DND-41 (cell line): ENCODE data around the gene ACTR2.

Source experiments
- EZH2 ChIP-seq: IDR thresholded peaks from 3 replicates; pipeline ENCODE4 v1.6.1; 2012; ENCODE audit warnings: borderline replicate concordance, low read depth, mild to moderate bottlenecking, moderate library complexity, low read length, inconsistent platforms; ENCODE audit not compliant: severe bottlenecking
- TF ChIP-seq, protein P1 (sequence below): IDR thresholded peaks from 2 replicates; pipeline ENCODE4 v1.5.1; 2012; ENCODE audit warnings: borderline replicate concordance, low read length, moderate library complexity, mild to moderate bottlenecking; ENCODE audit not compliant: poor library complexity, severe bottlenecking; ENCODE audit errors: extremely low read depth

DNA sequence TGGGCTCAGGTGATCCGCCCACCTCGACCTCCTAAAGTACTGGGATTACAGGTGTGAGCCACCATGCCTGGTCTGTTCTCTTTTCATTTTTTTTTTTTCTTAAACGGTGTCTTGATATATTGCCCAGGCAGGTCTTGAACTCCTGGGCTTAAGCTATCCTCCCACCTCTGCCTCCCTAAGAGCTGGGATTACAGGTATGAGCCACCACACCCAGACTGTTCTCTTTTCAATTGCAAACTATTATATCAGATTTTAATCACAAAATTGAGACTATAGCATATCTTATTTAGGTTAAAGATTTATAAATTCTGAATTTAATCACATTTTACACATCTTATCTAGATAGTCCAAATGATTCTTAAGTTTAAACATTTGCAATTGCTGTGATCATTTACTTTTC, 15.5 kb upstream of the ACTR2 start:
- TF ChIP-seq, protein P1, sequence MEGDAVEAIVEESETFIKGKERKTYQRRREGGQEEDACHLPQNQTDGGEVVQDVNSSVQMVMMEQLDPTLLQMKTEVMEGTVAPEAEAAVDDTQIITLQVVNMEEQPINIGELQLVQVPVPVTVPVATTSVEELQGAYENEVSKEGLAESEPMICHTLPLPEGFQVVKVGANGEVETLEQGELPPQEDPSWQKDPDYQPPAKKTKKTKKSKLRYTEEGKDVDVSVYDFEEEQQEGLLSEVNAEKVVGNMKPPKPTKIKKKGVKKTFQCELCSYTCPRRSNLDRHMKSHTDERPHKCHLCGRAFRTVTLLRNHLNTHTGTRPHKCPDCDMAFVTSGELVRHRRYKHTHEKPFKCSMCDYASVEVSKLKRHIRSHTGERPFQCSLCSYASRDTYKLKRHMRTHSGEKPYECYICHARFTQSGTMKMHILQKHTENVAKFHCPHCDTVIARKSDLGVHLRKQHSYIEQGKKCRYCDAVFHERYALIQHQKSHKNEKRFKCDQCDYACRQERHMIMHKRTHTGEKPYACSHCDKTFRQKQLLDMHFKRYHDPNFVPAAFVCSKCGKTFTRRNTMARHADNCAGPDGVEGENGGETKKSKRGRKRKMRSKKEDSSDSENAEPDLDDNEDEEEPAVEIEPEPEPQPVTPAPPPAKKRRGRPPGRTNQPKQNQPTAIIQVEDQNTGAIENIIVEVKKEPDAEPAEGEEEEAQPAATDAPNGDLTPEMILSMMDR: no peak
- no peak for TF ChIP-seq EZH2
